WTC11 (cell line): Measurements from ENCODE around the gene ZC3H12C. TPM values are rescaled to one million over a fixed set of nuclear protein-coding genes. Genes with fewer than 3 reads are reported as not detected.
A peak's percentile ranks its signal among the peaks of the same experiment; 100 is the strongest.

ENCODE experiments used
- ATAC-seq: fragments of 200-7000 bp; cut with Tn5 transposase; 2 replicates; pipeline ENCODE4 v1.10.0; 2021; ENCODE audit warnings: mild to moderate bottlenecking, moderate library complexity
- CTCF ChIA-PET: fragments of 300-600 bp; sonication (Branson Sonifier 250); formaldehyde crosslinking; loops from one replicate; lab custom pipeline; 2021; ENCODE audit warnings: antibody characterized with exemption; lab: Charles Lee
- POLR2A ChIA-PET: fragments of 350-600 bp; sonication (Branson Sonifier 250); formaldehyde crosslinking; loops from one replicate; lab custom pipeline; 2021; ENCODE audit warnings: antibody characterized with exemption; lab: Charles Lee
- DNase-seq: peaks from one replicate; pipeline ENCODE4 v3.0.0; 2021; ENCODE audit warnings: low spot score
- H3K27ac Mint-ChIP-seq: 2 replicates; pipeline ENCODE4 v1.8.0; 2021; ENCODE audit warnings: mixed read lengths
- H3K27me3 Mint-ChIP-seq: 2 replicates; pipeline ENCODE4 v1.8.0; 2021; ENCODE audit warnings: low read depth, mild to moderate bottlenecking, moderate library complexity, mixed read lengths
- H3K36me3 Mint-ChIP-seq: 2 replicates; pipeline ENCODE4 v1.8.0; 2021; ENCODE audit warnings: mixed read lengths
- H3K4me1 Mint-ChIP-seq: 2 replicates; pipeline ENCODE4 v1.8.0; 2022; ENCODE audit warnings: mixed read lengths
- H3K4me3 Mint-ChIP-seq: 2 replicates; pipeline ENCODE4 v1.8.0; 2021; ENCODE audit warnings: mild to moderate bottlenecking, moderate library complexity, mixed read lengths
- H3K9me3 Mint-ChIP-seq: 2 replicates; pipeline ENCODE4 v1.8.0; 2021; ENCODE audit warnings: mixed read lengths
- CREM ChIP-seq: sonication (generic); formaldehyde crosslinking; IDR thresholded peaks from 2 replicates; pipeline ENCODE4 v1.8.1; 2022; ENCODE audit warnings: mild to moderate bottlenecking, missing genetic modification reagents, moderate library complexity
- FOXJ3 ChIP-seq: sonication (generic); formaldehyde crosslinking; IDR thresholded peaks from 2 replicates; pipeline ENCODE4 v1.9.0; 2021; ENCODE audit warnings: missing genetic modification reagents, mild to moderate bottlenecking, borderline replicate concordance
- KAT7 ChIP-seq: sonication (generic); formaldehyde crosslinking; IDR thresholded peaks from 2 replicates; pipeline ENCODE4 v1.8.1; 2023; ENCODE audit warnings: missing genetic modification reagents, mild to moderate bottlenecking, borderline replicate concordance
- OVOL2 ChIP-seq: fragments of 250-450 bp; sonication (Bioruptor Pico); IDR thresholded peaks from 2 replicates; pipeline ENCODE4 v1.9.0; 2021; ENCODE audit warnings: mild to moderate bottlenecking, borderline replicate concordance
- SMAD3 ChIP-seq: sonication (generic); formaldehyde crosslinking; IDR thresholded peaks from 2 replicates; pipeline ENCODE4 v1.8.0; 2022; ENCODE audit warnings: missing genetic modification reagents, mild to moderate bottlenecking, borderline replicate concordance
- TCF7 ChIP-seq: sonication (generic); formaldehyde crosslinking; IDR thresholded peaks from 2 replicates; pipeline ENCODE4 v1.8.0; 2022; ENCODE audit warnings: mild to moderate bottlenecking, low read depth, missing genetic modification reagents, moderate library complexity
- TEAD4 ChIP-seq: sonication (generic); formaldehyde crosslinking; IDR thresholded peaks from 2 replicates; pipeline ENCODE4 v1.8.0; 2022; ENCODE audit warnings: mild to moderate bottlenecking, missing genetic modification reagents
- total RNA-seq: library from RNA; stranded (reverse); gene quantifications from 3 replicates; pipeline ENCODE4 v1.2.3, GENCODE V29; 2021
- TF ChIP-seq, protein P1 (sequence below): sonication (generic); formaldehyde crosslinking; IDR thresholded peaks from 2 replicates; pipeline ENCODE4 v1.8.0; 2023; ENCODE audit warnings: missing genetic modification reagents
- TF ChIP-seq, protein P2 (sequence below): sonication (generic); formaldehyde crosslinking; IDR thresholded peaks from 2 replicates; pipeline ENCODE4 v1.8.0; 2022; ENCODE audit warnings: mild to moderate bottlenecking, missing genetic modification reagents
- TF ChIP-seq, protein P3 (sequence below): sonication (generic); formaldehyde crosslinking; IDR thresholded peaks from 2 replicates; pipeline ENCODE4 v1.8.1; 2023; ENCODE audit warnings: mild to moderate bottlenecking, missing genetic modification reagents, moderate library complexity
- TF ChIP-seq, protein P4 (sequence below): fragments of 250-450 bp; sonication (Bioruptor Pico); IDR thresholded peaks from 2 replicates; pipeline ENCODE4 v1.9.0; 2021; ENCODE audit warnings: mild to moderate bottlenecking, borderline replicate concordance
- TF ChIP-seq, protein P5 (sequence below): sonication (generic); formaldehyde crosslinking; IDR thresholded peaks from 2 replicates; pipeline ENCODE4 v1.8.1; 2022; ENCODE audit warnings: mild to moderate bottlenecking, moderate library complexity, missing genetic modification reagents
- TF ChIP-seq, protein P6 (sequence below): sonication (generic); formaldehyde crosslinking; IDR thresholded peaks from 2 replicates; pipeline ENCODE4 v1.8.0; 2023; ENCODE audit warnings: mild to moderate bottlenecking, missing genetic modification reagents
- TF ChIP-seq, protein P7 (sequence below): fragments of 250-450 bp; sonication (Bioruptor Pico); IDR thresholded peaks from 2 replicates; pipeline ENCODE4 v1.9.0; 2021; ENCODE audit warnings: mild to moderate bottlenecking

The ZC3H12C gene
- total RNA-seq, 1 experiment from 2014 or later: 2.4 TPM

DNA sequence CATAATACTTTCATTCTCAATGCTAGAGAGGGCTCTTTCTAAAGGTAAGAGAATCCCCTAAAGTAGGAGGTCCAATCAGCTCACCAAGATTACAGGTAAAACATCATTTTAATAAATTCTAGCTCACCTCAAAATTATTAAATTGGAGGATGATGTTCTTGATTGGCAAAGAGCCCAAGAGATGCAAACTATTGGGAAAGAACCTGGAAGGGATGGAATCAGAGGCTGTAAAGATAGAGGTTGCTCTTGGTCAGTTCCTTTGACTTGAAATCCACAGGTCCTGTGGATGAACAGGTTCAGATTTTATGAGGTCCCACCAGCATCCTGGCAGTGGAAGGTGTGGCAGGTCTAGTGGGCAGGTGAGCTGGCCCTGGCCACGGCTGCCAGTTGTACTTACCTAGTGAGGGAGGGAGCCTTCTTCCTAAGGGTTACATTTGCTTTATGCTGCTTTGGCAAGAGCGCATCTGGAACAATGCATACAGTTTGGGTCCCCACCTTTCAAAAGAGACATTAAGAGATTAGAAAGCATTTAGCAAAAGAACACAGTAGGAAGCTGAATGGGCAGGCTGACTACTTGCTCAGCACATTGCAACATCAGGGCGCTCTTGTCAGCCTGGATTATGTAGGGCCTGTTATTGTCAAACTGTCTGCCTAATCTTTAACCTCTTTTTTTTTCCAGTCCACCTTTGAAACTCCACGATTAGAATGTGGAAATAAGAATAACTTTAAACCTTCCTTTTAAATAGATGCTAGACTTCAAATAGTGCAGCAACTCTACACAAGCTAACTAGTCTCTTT, 106.2 kb downstream of the ZC3H12C start:
- ATAC-seq (peak; percentile 37), DNase-seq (no peak)
- TF ChIP-seq, protein P1, sequence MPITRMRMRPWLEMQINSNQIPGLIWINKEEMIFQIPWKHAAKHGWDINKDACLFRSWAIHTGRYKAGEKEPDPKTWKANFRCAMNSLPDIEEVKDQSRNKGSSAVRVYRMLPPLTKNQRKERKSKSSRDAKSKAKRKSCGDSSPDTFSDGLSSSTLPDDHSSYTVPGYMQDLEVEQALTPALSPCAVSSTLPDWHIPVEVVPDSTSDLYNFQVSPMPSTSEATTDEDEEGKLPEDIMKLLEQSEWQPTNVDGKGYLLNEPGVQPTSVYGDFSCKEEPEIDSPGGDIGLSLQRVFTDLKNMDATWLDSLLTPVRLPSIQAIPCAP (CRISPR knock-in tag): no peak
- TF ChIP-seq, protein P2, sequence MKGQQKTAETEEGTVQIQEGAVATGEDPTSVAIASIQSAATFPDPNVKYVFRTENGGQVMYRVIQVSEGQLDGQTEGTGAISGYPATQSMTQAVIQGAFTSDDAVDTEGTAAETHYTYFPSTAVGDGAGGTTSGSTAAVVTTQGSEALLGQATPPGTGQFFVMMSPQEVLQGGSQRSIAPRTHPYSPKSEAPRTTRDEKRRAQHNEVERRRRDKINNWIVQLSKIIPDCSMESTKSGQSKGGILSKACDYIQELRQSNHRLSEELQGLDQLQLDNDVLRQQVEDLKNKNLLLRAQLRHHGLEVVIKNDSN (CRISPR knock-in tag): no peak
- TF ChIP-seq, protein P3, sequence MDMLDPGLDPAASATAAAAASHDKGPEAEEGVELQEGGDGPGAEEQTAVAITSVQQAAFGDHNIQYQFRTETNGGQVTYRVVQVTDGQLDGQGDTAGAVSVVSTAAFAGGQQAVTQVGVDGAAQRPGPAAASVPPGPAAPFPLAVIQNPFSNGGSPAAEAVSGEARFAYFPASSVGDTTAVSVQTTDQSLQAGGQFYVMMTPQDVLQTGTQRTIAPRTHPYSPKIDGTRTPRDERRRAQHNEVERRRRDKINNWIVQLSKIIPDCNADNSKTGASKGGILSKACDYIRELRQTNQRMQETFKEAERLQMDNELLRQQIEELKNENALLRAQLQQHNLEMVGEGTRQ (CRISPR knock-in tag): no peak
- TF ChIP-seq, protein P4, sequence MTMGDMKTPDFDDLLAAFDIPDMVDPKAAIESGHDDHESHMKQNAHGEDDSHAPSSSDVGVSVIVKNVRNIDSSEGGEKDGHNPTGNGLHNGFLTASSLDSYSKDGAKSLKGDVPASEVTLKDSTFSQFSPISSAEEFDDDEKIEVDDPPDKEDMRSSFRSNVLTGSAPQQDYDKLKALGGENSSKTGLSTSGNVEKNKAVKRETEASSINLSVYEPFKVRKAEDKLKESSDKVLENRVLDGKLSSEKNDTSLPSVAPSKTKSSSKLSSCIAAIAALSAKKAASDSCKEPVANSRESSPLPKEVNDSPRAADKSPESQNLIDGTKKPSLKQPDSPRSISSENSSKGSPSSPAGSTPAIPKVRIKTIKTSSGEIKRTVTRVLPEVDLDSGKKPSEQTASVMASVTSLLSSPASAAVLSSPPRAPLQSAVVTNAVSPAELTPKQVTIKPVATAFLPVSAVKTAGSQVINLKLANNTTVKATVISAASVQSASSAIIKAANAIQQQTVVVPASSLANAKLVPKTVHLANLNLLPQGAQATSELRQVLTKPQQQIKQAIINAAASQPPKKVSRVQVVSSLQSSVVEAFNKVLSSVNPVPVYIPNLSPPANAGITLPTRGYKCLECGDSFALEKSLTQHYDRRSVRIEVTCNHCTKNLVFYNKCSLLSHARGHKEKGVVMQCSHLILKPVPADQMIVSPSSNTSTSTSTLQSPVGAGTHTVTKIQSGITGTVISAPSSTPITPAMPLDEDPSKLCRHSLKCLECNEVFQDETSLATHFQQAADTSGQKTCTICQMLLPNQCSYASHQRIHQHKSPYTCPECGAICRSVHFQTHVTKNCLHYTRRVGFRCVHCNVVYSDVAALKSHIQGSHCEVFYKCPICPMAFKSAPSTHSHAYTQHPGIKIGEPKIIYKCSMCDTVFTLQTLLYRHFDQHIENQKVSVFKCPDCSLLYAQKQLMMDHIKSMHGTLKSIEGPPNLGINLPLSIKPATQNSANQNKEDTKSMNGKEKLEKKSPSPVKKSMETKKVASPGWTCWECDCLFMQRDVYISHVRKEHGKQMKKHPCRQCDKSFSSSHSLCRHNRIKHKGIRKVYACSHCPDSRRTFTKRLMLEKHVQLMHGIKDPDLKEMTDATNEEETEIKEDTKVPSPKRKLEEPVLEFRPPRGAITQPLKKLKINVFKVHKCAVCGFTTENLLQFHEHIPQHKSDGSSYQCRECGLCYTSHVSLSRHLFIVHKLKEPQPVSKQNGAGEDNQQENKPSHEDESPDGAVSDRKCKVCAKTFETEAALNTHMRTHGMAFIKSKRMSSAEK (CRISPR knock-in tag): no peak
- TF ChIP-seq CREM (CRISPR knock-in tag): no peak
- TF ChIP-seq OVOL2 (CRISPR knock-in tag): no peak
- TF ChIP-seq TCF7 (CRISPR knock-in tag): no peak
- TF ChIP-seq TEAD4: no peak
- TF ChIP-seq SMAD3 (CRISPR knock-in tag): no peak
- TF ChIP-seq KAT7 (CRISPR knock-in tag): no peak
- TF ChIP-seq, protein P5, sequence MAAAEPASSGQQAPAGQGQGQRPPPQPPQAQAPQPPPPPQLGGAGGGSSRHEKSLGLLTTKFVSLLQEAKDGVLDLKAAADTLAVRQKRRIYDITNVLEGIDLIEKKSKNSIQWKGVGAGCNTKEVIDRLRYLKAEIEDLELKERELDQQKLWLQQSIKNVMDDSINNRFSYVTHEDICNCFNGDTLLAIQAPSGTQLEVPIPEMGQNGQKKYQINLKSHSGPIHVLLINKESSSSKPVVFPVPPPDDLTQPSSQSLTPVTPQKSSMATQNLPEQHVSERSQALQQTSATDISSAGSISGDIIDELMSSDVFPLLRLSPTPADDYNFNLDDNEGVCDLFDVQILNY: no peak
- TF ChIP-seq, protein P6, sequence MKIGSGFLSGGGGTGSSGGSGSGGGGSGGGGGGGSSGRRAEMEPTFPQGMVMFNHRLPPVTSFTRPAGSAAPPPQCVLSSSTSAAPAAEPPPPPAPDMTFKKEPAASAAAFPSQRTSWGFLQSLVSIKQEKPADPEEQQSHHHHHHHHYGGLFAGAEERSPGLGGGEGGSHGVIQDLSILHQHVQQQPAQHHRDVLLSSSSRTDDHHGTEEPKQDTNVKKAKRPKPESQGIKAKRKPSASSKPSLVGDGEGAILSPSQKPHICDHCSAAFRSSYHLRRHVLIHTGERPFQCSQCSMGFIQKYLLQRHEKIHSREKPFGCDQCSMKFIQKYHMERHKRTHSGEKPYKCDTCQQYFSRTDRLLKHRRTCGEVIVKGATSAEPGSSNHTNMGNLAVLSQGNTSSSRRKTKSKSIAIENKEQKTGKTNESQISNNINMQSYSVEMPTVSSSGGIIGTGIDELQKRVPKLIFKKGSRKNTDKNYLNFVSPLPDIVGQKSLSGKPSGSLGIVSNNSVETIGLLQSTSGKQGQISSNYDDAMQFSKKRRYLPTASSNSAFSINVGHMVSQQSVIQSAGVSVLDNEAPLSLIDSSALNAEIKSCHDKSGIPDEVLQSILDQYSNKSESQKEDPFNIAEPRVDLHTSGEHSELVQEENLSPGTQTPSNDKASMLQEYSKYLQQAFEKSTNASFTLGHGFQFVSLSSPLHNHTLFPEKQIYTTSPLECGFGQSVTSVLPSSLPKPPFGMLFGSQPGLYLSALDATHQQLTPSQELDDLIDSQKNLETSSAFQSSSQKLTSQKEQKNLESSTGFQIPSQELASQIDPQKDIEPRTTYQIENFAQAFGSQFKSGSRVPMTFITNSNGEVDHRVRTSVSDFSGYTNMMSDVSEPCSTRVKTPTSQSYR (CRISPR knock-in tag): no peak
- TF ChIP-seq, protein P7, sequence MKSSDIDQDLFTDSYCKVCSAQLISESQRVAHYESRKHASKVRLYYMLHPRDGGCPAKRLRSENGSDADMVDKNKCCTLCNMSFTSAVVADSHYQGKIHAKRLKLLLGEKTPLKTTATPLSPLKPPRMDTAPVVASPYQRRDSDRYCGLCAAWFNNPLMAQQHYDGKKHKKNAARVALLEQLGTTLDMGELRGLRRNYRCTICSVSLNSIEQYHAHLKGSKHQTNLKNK (CRISPR knock-in tag): no peak
- TF ChIP-seq FOXJ3: no peak
- Mint-ChIP-seq H3K9me3 (no peaks in the 10 kb centered on the region), H3K4me3 (no peak overlapping the region), H3K27ac (no peak overlapping the region), H3K36me3 (no peaks in the 10 kb centered on the region), H3K4me1 (peaks cover 19% of the 10 kb centered on the region), H3K27me3 (no peaks in the 10 kb centered on the region)
- ChIA-PET CTCF (interaction anchor here (0.6 to 2.6 kb wide), 4 partner anchors 23 to 253 kb away, joined by 3 to 29 read pairs (median 3); partner anchors contain the start of gene FDX1), POLR2A (no interaction called here)
